Measurements from ENCODE around the gene PRKN. TPM values are rescaled to one million over a fixed set of nuclear protein-coding genes. Genes with fewer than 3 reads are reported as not detected.

PRKN gene
- total RNA-seq, 1 donor from 2014 or later, result 0.79 TPM

DNA sequence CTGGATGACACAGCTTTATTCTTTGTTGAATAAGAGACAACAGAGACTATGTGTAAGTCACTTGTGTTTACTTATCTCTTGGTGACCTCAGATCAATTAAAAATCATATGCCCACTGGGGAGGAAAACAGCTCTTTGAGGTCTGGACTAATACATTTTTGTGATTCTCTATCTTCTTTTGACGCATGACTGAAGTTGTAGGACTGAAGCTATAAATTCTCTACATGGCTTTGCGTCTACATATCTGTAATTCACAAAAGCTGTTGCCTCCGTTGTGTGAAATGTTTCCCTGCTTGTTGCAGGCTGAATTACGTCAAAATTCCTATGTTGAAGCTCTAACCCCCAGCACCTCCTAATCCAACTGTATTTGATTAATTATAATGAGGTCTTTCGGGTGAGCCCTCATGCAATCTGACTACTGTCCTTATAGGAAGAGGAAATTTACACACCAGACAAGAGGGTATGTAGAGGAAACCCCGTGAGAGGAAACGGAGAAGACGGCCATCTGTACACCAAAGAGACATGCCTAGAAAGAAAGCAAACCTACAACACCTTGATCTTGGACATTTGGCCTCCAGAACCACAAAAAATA, 481.6 kb downstream of the PRKN start:
- Histone ChIP-seq H3K36me3 (ENCODE audit: control insufficient read depth, insufficient read depth, low read length) (no peaks in the 10 kb centered on the region), H3K27me3 (ENCODE audit: control insufficient read depth, insufficient read depth, low read length) (no peaks in the 10 kb centered on the region), H3K4me3 (ENCODE audit: low read depth, low read length) (no peak overlapping the region)
- FAIRE-seq, result no peak
- DNase-seq (ENCODE audit: low read depth), result no peak
- TF ChIP-seq CTCF (IDR thresholded peaks at IDR 0.05; ENCODE audit: insufficient read depth, low read length, severe bottlenecking), result no peak

DNA sequence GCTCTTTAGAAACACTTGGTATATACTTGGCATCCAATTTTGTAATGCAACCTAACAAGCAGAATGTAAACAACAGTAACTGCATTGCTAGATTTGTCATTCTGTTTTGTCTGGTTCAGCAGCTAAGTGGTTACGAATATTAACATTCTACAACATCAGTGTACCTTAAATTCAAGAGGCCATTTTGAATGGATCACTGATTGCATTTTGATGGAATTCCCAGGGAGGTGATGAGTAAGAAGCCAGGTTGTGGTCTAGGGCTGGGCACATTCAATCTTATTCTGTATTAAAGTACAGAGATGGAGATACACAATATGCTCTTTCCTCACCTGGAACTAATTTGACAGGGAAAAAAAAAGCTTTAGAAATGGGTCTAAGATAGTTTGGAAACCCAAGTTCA, 483.5 kb downstream of the PRKN start:
- no peak for FAIRE-seq
- Histone ChIP-seq H3K36me3 (ENCODE audit: control insufficient read depth, insufficient read depth, low read length) (no peaks in the 10 kb centered on the region), H3K4me3 (ENCODE audit: low read depth, low read length) (no peak overlapping the region), H3K27me3 (ENCODE audit: control insufficient read depth, insufficient read depth, low read length) (no peaks in the 10 kb centered on the region)
- no peak for TF ChIP-seq CTCF (IDR thresholded peaks at IDR 0.05; ENCODE audit: insufficient read depth, low read length, severe bottlenecking)
- no peak for DNase-seq (ENCODE audit: low read depth)

DNA sequence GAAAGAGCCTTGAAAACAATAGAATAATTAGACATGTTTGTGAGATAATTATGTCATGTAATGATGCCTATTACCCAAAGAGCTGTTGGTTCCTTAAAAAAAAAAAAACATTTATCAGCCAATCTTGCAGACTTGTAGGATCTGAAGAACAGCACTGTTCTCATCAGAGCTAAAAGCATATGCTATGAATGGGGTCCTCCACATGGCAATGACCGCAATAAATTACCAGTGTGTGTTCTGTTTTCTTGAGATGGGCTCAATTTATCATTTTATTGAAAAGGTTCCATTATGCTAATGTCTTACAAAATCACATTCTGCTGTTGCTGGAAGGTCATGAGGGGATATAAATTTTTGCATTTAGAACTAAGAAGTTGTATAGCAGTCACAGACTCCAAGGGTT, 484.7 kb downstream of the PRKN start:
- DNase-seq (ENCODE audit: low read depth), result no peak
- H3K36me3 ChIP-seq (ENCODE audit: control insufficient read depth, insufficient read depth, low read length), result no peaks in the 10 kb centered on the region

GRCh38 chr6:162239330-162239729, 488.2 kb downstream of the PRKN start:
- no peak for FAIRE-seq
- H3K4me3 ChIP-seq (ENCODE audit: low read depth, low read length), result no peak overlapping the region
- no peaks in the 10 kb centered on the region for H3K36me3 ChIP-seq (ENCODE audit: control insufficient read depth, insufficient read depth, low read length)
- H3K27me3 ChIP-seq (ENCODE audit: control insufficient read depth, insufficient read depth, low read length), result no peaks in the 10 kb centered on the region
- no peak for TF ChIP-seq CTCF (IDR thresholded peaks at IDR 0.05; ENCODE audit: insufficient read depth, low read length, severe bottlenecking)
- DNase-seq (ENCODE audit: low read depth), result no peak

More for the DNA sequence above, 484.7 kb downstream of the PRKN start:
- no peak for TF ChIP-seq CTCF (IDR thresholded peaks at IDR 0.05; ENCODE audit: insufficient read depth, low read length, severe bottlenecking)
- FAIRE-seq, result no peak
- no peaks in the 10 kb centered on the region for H3K27me3 ChIP-seq (ENCODE audit: control insufficient read depth, insufficient read depth, low read length)
- H3K4me3 ChIP-seq (ENCODE audit: low read depth, low read length), result no peak overlapping the region

DNA sequence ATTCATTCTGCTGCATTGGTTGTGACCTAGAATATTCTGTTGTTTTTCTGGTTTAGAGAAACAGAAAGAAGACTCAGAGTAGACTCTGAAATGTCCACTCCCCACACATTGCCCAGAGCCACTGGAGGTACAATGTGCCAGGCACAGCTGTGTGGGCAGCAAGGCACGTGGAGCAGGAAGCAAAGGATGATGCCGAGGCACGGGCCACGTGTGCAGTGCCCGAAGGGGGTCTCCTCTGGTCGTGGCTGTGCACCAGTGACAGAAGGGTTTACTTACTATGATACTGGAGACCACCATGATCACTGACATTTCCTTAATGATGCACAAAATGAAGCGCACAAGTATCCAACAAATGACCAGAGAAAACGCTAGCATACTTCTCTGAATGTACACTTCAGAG, 488.9 kb downstream of the PRKN start:
- TF ChIP-seq CTCF (IDR thresholded peaks at IDR 0.05; ENCODE audit: insufficient read depth, low read length, severe bottlenecking), result no peak
- H3K4me3 ChIP-seq (ENCODE audit: low read depth, low read length), result no peak overlapping the region
- H3K36me3 ChIP-seq (ENCODE audit: control insufficient read depth, insufficient read depth, low read length), result no peaks in the 10 kb centered on the region
- FAIRE-seq (no peak), DNase-seq (ENCODE audit: low read depth) (no peak)
- no peaks in the 10 kb centered on the region for H3K27me3 ChIP-seq (ENCODE audit: control insufficient read depth, insufficient read depth, low read length)

DNA sequence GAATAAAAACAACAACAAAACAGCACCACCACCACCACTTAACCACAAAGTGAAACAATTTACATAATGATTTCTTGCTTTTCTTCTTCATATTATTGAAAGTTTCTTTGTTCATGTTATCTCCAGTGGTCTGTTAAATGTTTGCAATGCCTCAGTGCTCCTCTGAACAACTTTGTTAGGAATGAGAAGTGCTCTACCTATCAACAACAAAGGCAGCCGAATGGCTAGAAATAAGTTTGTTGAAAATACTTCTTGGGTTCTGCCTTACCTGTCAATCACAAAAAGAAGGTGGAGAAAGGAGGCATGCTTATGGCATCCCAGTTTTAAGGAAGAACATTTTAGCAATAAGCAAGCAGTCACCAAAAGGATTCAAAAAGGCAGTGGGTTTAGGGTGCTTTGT, 490.2 kb downstream of the PRKN start:
- Histone ChIP-seq H3K36me3 (ENCODE audit: control insufficient read depth, insufficient read depth, low read length) (no peaks in the 10 kb centered on the region), H3K27me3 (ENCODE audit: control insufficient read depth, insufficient read depth, low read length) (no peaks in the 10 kb centered on the region), H3K4me3 (ENCODE audit: low read depth, low read length) (no peak overlapping the region)
- TF ChIP-seq CTCF (IDR thresholded peaks at IDR 0.05; ENCODE audit: insufficient read depth, low read length, severe bottlenecking), result no peak
- DNase-seq (ENCODE audit: low read depth) (no peak), FAIRE-seq (no peak)

Measured in bronchial epithelial cell (primary cell).